ENCODE results near the gene NRG2.

DNA sequence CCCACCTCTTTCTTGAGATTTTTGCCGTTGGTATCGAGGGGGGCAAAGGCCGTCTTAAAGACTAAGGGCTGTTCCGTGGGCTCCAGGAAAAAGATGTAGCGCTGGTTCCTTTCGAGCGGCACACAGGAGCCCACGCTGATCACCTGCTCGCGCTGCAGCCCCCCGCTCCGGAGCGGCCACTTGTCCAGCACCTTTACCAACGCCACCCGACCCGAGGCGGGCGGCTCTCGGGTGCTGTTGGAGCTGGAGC is 781 bp downstream of the NRG2 start:
- TF ChIP-seq CTCF (IDR thresholded peaks at IDR 0.05) (no peak), POLR2A (IDR thresholded peaks at IDR 0.05) (no peak)

Data from adrenal gland (tissue), 5 donors.